GM23248 (cell line): ENCODE results near the gene ANO4. TPM values are rescaled to one million over a fixed set of nuclear protein-coding genes. Genes with fewer than 3 reads are reported as not detected.

Experiments
- DNase-seq: peaks from one replicate; pipeline ENCODE4 v3.0.0-alpha.2; 2015
- H2AFZ ChIP-seq: fragments of 200-600 bp; sonication (generic); 2 replicates; pipeline ENCODE4 v1.6.1; 2016; ENCODE audit warnings: antibody characterized with exemption
- H3F3A ChIP-seq: fragments of 200-600 bp; sonication (generic); 2 replicates; pipeline ENCODE4 v1.6.1; 2016; ENCODE audit warnings: mild to moderate bottlenecking, antibody characterized with exemption, mixed run types; ENCODE audit not compliant: insufficient read depth
- H3K27ac ChIP-seq: fragments of 200-600 bp; sonication (generic); 2 replicates; pipeline ENCODE4 v1.5.1; 2016; ENCODE audit warnings: mild to moderate bottlenecking
- H3K27me3 ChIP-seq: fragments of 200-600 bp; sonication (generic); replicated peaks from 2 replicates; pipeline ENCODE4 v1.6.1; 2016; ENCODE audit warnings: mild to moderate bottlenecking; ENCODE audit not compliant: insufficient read depth
- H3K36me3 ChIP-seq: fragments of 200-600 bp; sonication (generic); 2 replicates; pipeline ENCODE4 v1.6.1; 2016; ENCODE audit warnings: low read depth, mild to moderate bottlenecking
- H3K4me1 ChIP-seq: fragments of 200-600 bp; sonication (generic); 2 replicates; pipeline ENCODE4 v1.6.1; 2016; ENCODE audit warnings: mild to moderate bottlenecking; ENCODE audit not compliant: insufficient read depth
- H3K4me2 ChIP-seq: fragments of 200-600 bp; sonication (generic); one replicate; pipeline ENCODE4 v1.6.1; 2016; ENCODE audit warnings: mild to moderate bottlenecking; ENCODE audit not compliant: unreplicated experiment
- H3K4me3 ChIP-seq: fragments of 200-600 bp; sonication (generic); 2 replicates; pipeline ENCODE4 v1.5.1; 2016; ENCODE audit warnings: mild to moderate bottlenecking
- H3K79me2 ChIP-seq: fragments of 200-600 bp; sonication (generic); 2 replicates; pipeline ENCODE4 v1.6.1; 2016; ENCODE audit warnings: mild to moderate bottlenecking; ENCODE audit not compliant: insufficient read depth
- H3K9ac ChIP-seq: fragments of 200-600 bp; sonication (generic); 2 replicates; pipeline ENCODE4 v1.6.1; 2016; ENCODE audit warnings: mild to moderate bottlenecking
- H3K9me2 ChIP-seq: fragments of 200-600 bp; sonication (generic); 2 replicates; pipeline ENCODE4 v1.6.1; 2016; ENCODE audit warnings: mixed run types, mild to moderate bottlenecking, moderate library complexity; ENCODE audit not compliant: insufficient read depth
- H3K9me3 ChIP-seq: fragments of 200-600 bp; sonication (generic); one replicate; pipeline ENCODE4 v1.6.1; 2017; ENCODE audit warnings: low read depth
- H4K20me1 ChIP-seq: fragments of 200-600 bp; sonication (generic); 2 replicates; pipeline ENCODE4 v1.6.0; 2016; ENCODE audit not compliant: insufficient read depth
- EZH2 ChIP-seq: fragments of 200-600 bp; sonication (generic); IDR thresholded peaks from 2 replicates; pipeline ENCODE4 v1.6.1; 2018; ENCODE audit warnings: antibody characterized with exemption, mild to moderate bottlenecking; ENCODE audit not compliant: insufficient read depth, poor library complexity, severe bottlenecking
- EZH2phosphoT487 ChIP-seq: fragments of 200-600 bp; sonication (generic); IDR thresholded peaks from 2 replicates; pipeline ENCODE4 v1.6.1; 2018; ENCODE audit warnings: antibody characterized with exemption, moderate library complexity, mild to moderate bottlenecking, low read depth; ENCODE audit not compliant: insufficient read depth
- WGBS, 2 experiments: methylation state at CpG; one replicate each; pipeline ENCODE4 v1.1.6; 2015 to 2017; ENCODE audit warnings: low lambda C conversion rate in 2 of 2, low coverage in 1 of 2; ENCODE audit errors: missing lambda C conversion rate in 2 of 2; 5-methylcytosine and 5-hydroxymethylcytosine counted together
- in situ Hi-C: fragments of 300-500 bp; cut with MboI; formaldehyde crosslinking; loops from 2 replicates; pipeline ENCODE4 v1.15.0; 2020
- polyA plus RNA-seq: library from polyadenylated mRNA; unstranded; fragments of >200 nt; fragmentation: Nextera tagmentation; extraction: Ambion mirVana; gene quantifications from 2 replicates; pipeline ENCODE4 v1.2.1, GENCODE V29; 2016
- total RNA-seq: library from RNA; depleted of rRNA; stranded (reverse); fragments of >200 nt; shearing (Covaris generic); gene quantifications from 2 replicates; pipeline ENCODE4 v1.2.3, GENCODE V29; 2014

Gene ANO4
- total and polyA plus RNA-seq, 2 experiments from 2014 or later: 6.6 to 7.6 TPM

DNA sequence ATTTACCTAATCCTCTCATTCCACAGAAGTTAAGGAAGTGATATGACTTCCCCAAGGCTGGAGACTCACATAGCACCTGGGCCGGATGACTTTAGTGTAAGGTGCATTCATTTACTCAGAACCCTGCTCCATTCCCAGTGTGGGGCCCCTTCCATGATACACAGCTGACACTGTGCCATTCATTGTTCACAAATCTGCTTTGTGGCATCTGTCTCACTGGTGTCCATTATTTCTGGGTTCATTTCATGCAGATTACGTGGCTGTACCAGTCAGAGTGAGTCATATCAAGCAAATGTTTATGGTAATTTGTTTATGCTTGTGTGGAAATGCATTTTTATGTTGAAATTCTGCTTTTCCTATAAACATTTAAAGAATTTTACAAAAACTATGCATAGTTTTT is 5.2 kb downstream of the ANO4 start:
- Histone ChIP-seq H3K4me1 (peaks cover 16% of the 10 kb centered on the region), H2AFZ (no peak overlapping the region), H3K9me3 (no peaks in the 10 kb centered on the region), H3K4me2 (no peak overlapping the region), H3K79me2 (no peaks in the 10 kb centered on the region), H3K9ac (no peak overlapping the region), H4K20me1 (no peaks in the 10 kb centered on the region), H3F3A (peaks cover 8% of the 10 kb centered on the region; the same call in 1 of the 2 replicates), H3K9me2 (no peaks in the 10 kb centered on the region), H3K27ac (no peak overlapping the region), H3K36me3 (no peaks in the 10 kb centered on the region), H3K27me3 (no peaks in the 10 kb centered on the region), H3K4me3 (no peak overlapping the region)
- peak; percentile 65 for DNase-seq
- TF ChIP-seq EZH2phosphoT487 (no peak), EZH2 (no peak)
- 72 to 76% methylated on average over 2 of the region's 2 CpGs for WGBS, 2 experiments
- in situ Hi-C loops: no loop called here

DNA sequence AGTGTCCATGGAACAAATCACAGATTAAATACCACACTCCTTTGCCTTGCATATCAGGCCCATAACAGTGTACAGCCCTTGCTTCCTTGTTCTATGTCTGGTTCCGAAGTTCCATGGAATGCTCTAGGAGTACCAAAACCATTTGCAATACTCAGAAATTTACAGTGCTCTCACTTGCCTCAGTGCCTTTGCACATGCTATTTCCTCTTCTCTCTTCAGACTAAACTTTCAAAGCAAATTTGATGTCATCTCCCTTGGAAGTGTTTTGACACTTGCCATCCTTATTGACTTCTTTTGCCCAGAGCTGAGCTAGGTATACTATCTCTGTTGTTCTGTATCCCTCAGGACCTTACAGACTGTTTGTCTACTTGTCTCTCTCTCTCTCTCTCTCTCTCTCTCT is 6.1 kb downstream of the ANO4 start:
- Histone ChIP-seq H3K4me1 (peaks cover 10% of the 10 kb centered on the region), H3K79me2 (no peaks in the 10 kb centered on the region), H3K27me3 (no peaks in the 10 kb centered on the region), H3K9ac (no peak overlapping the region), H4K20me1 (no peaks in the 10 kb centered on the region), H2AFZ (no peak overlapping the region), H3K9me2 (no peaks in the 10 kb centered on the region), H3K9me3 (no peaks in the 10 kb centered on the region), H3F3A (no peaks in the 10 kb centered on the region), H3K4me2 (no peak overlapping the region), H3K27ac (no peak overlapping the region), H3K36me3 (no peaks in the 10 kb centered on the region), H3K4me3 (no peak overlapping the region)
- no peak for TF ChIP-seq EZH2
- TF ChIP-seq EZH2phosphoT487: no peak
- in situ Hi-C loops: no loop called here
- WGBS, 2 experiments: 92 to 97% methylated on average over 1 of the region's 1 CpG
- no peak for DNase-seq

DNA sequence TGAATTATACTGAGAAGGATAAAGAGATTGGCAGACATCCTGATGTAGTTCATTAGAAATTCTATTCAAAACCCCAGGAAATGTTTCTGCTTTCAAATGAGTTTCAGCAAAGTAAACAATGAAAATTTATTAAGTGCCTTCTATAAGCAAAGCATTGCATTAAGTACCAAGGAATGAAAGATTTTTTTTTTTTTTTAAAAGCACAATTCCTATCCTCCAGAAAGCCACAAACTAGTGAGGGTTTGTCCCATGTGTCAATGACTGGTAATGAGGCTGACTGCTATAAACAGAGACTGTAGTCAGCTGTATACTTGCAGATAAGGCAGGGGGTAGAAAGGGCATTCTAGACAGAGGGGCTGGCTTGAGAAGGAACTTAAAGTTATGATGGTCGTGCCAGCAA is 6.7 kb downstream of the ANO4 start:
- in situ Hi-C loops: no loop called here
- H3K4me2 ChIP-seq: no peak overlapping the region
- WGBS, 2 experiments: 17 to 36% methylated on average over 1 of the region's 1 CpG

DNA sequence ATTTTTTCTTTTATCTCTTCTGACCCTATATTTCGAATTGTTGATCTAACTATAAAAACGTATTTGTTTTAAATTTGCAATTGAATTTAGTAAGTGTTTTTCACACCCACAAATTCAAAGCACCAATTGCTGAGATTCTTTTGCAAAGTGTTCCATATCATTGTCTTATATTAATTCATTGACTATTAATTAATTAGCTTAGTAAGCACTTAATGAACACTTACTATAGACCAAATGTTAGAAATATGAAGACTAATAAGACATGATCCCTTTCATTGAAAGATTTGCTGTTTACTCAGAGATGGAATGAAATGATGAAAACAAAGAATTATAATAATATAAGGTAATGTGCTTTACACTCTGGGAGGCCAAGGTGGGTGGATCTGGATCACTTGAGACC is 14.2 kb downstream of the ANO4 start:
- Histone ChIP-seq H3F3A (no peaks in the 10 kb centered on the region), H3K79me2 (no peaks in the 10 kb centered on the region), H3K4me2 (no peak overlapping the region), H3K27ac (no peak overlapping the region), H3K4me3 (no peak overlapping the region), H3K9me3 (no peaks in the 10 kb centered on the region), H3K36me3 (no peaks in the 10 kb centered on the region), H3K4me1 (no peaks in the 10 kb centered on the region), H2AFZ (no peak overlapping the region), H4K20me1 (no peaks in the 10 kb centered on the region), H3K27me3 (no peaks in the 10 kb centered on the region), H3K9me2 (no peaks in the 10 kb centered on the region), H3K9ac (no peak overlapping the region)
- no peak for DNase-seq
- 72 to 78% methylated on average over 2 of the region's 2 CpGs for WGBS, 2 experiments
- in situ Hi-C loops: no loop called here
- TF ChIP-seq EZH2phosphoT487 (no peak), EZH2 (no peak)

More for the DNA sequence above, 6.7 kb downstream of the ANO4 start:
- Histone ChIP-seq H3K79me2 (no peaks in the 10 kb centered on the region), H4K20me1 (no peaks in the 10 kb centered on the region), H2AFZ (no peak overlapping the region), H3K9ac (no peak overlapping the region), H3F3A (no peaks in the 10 kb centered on the region), H3K4me1 (peaks cover 10% of the 10 kb centered on the region), H3K27ac (no peak overlapping the region), H3K9me2 (no peaks in the 10 kb centered on the region), H3K36me3 (no peaks in the 10 kb centered on the region), H3K9me3 (no peaks in the 10 kb centered on the region), H3K27me3 (no peaks in the 10 kb centered on the region), H3K4me3 (no peak overlapping the region)
- DNase-seq: no peak
- TF ChIP-seq EZH2: no peak

DNA sequence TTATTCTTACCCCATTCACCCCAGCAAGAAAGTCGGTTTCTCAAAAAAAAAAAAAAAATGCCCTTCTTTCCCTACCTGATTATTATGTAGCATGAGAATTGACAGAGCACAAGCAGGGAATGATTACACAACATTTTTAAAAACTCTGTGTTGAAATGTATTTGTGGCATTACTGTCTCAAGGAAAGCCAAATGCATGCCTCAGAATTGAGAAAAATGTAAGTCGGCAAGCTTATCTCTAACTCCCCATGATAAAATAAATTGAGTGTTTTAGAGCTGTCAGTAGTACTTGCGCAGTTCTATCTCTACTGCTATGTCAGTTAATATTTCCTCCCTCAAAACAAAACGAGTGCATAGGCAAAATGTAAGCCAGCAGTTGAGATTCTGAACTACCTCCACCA is 25.7 kb downstream of the ANO4 start:
- in situ Hi-C loops: no loop called here
- 76 to 82% methylated on average over 4 of the region's 4 CpGs for WGBS, 2 experiments
- H3K4me2 ChIP-seq: no peak overlapping the region

More for the DNA sequence above, 25.7 kb downstream of the ANO4 start:
- Histone ChIP-seq H3K79me2 (no peaks in the 10 kb centered on the region), H3K27ac (no peak overlapping the region), H3K9me2 (no peaks in the 10 kb centered on the region), H3K4me1 (peaks cover 13% of the 10 kb centered on the region), H3K27me3 (no peaks in the 10 kb centered on the region), H3K4me3 (no peak overlapping the region), H3F3A (peaks cover 11% of the 10 kb centered on the region), H4K20me1 (no peaks in the 10 kb centered on the region), H3K9ac (no peak overlapping the region), H3K9me3 (no peaks in the 10 kb centered on the region), H3K36me3 (no peaks in the 10 kb centered on the region), H2AFZ (no peak overlapping the region)
- DNase-seq: no peak
- no peak for TF ChIP-seq EZH2phosphoT487
- TF ChIP-seq EZH2: no peak
